Omental fat pad (tissue), 4 donors: ENCODE data around the gene TGDS. TPM values are rescaled to one million over a fixed set of nuclear protein-coding genes. Genes with fewer than 3 reads are reported as not detected.

Experiments
- ATAC-seq: fragments of 150-250 bp; one replicate; pipeline ENCODE4 v1.9.1; 2016; ENCODE audit warnings: mild to moderate bottlenecking, moderate library complexity; ENCODE audit not compliant: low FRiP score
- DNase-seq: peaks from one replicate; pipeline ENCODE4 v3.0.0-alpha.2; 2019; ENCODE audit warnings: low spot score
- CTCF ChIP-seq, 3 donors: fragments of 450-650 bp; IDR thresholded peaks; one replicate each; pipeline ENCODE4 v1.5.1; 2016 to 2017; ENCODE audit warnings: antibody characterized with exemption in 3 of 3, mild to moderate bottlenecking in 3 of 3, moderate library complexity in 2 of 3
- total RNA-seq, 4 donors: library from RNA; depleted of rRNA; stranded (reverse); fragments of >200 nt; gene quantifications; one replicate each; pipeline ENCODE4 v1.1.0, GENCODE V29; 2016

Gene TGDS
- total RNA-seq, 4 donors from 2014 or later = 10.7 to 21.3 (median 13.7) TPM

GRCh38 chr13:94552095-94552494 is 43.9 kb downstream of the TGDS start:
- ATAC-seq (no peak), DNase-seq (no peak)
- TF ChIP-seq CTCF (IDR thresholded peaks at IDR 0.05) = no peak

DNA sequence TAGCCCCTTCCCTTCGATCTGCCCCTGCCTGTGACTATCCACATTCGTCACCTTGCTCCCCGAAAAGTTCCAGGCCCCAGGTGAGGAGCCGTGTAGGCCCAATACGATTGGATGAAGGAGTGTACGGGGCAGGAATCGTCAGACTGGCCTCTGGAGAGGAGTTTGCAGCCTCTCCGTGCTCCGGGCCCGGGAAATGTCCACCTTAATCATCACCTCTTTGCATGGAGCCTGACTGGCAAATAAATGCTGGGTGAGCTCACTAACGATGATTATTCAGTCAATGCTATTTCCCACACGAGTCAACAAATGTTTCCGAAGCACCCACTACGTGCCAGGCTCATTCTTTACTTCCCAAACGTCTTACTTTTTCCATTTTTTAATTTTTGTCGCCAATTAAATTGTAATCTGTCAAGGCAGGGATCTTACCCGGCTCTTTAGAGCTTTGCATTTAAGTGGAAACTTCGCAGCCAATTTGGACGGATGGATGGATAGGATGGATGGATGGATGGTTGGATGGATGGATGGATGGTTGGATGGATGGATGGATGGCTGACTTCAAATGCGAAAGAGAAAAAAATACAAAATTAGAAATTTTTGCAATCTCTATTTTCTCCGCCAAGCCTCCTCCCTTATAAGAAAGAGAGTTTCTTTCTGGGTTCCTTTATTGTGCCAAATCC is 45.8 kb downstream of the TGDS start:
- no peak for TF ChIP-seq CTCF (IDR thresholded peaks at IDR 0.05)
- ATAC-seq (peak; percentile 65), DNase-seq (peak; percentile 23)

- no peak for TF ChIP-seq CTCF (IDR thresholded peaks at IDR 0.05)
- ATAC-seq (peak; percentile 93), DNase-seq (peak; percentile 93)
These were observed 46.5 kb downstream of the TGDS start for GRCh38 chr13:94549232-94550061.

GRCh38 chr13:94548821-94549231 is 47.1 kb downstream of the TGDS start:
- DNase-seq (peak; percentile 43), ATAC-seq (peak; percentile 63)

GRCh38 chr13:94548382-94548781 is 47.6 kb downstream of the TGDS start:
- no peak for TF ChIP-seq CTCF (IDR thresholded peaks at IDR 0.05)
- DNase-seq (no peak), ATAC-seq (no peak)

More at GRCh38 chr13:94548821-94549231, 47.1 kb downstream of the TGDS start:
- no peak for TF ChIP-seq CTCF (IDR thresholded peaks at IDR 0.05)

DNA sequence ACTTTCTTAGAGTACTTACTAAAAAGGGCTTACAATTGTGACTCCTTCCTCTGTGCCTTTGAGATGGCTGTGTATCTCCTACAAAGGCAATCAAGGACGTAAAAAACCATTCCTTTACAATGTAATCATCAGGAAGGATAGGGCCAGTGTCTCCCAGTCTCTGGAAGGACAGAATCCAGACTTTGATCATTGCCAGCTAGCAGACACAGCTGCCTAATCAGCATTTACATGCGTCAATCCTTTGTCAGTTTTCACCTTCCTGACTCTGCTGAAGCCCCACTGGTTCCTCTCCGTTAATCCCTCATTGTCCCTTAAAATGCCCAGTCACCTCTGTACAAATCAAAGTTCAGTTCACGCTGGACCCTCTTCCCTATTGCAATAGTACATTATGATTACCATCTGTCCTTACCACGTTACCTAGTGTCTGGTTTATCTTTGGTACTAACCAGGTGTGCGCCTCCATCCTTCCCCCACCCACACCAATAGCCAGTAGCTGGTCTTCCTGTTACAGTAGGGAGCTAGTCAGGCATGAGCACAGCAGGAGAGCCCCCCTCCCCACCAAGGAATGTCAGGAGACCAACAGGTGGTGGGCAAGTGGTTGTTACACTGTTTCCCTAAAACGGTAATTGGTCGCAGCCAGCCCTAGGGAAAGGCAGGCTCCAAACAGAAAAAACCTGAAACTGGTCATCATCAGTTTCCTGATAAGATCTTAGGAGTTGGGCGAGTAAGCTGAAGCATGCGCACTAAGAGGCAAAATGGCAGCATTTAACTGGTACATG is 49.7 kb downstream of the TGDS start:
- no peak for ATAC-seq
- TF ChIP-seq CTCF (IDR thresholded peaks at IDR 0.05) = no peak
- no peak for DNase-seq
